ENCODE results near the gene PRICKLE2. TPM values are rescaled to one million over a fixed set of nuclear protein-coding genes. Genes with fewer than 3 reads are reported as not detected.

The PRICKLE2 gene
- total RNA-seq, 1 donor from 2014 or later: 23.2 TPM

DNA sequence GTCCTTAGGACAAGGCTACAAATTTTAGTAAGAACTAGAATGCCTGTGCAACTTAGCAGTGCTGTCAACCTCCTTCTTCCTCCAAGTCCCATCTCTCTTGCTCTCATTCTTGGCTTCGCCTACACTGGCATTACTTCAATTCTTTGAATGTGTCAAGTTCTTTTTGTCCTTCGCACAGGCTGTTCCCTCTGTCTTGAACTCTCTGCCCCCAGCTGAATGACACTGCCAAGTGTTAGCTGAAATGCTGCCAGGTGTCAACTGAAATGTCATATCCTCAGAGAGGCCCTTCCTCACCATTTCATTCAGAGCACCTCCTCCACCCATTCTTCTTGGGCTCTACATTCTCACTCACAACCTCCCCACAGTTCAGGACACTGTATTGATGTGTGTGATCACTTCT is 153.1 kb downstream of the PRICKLE2 start:
- no peaks in the 10 kb centered on the region for H3K4me1 Mint-ChIP-seq (ENCODE audit: low read depth)
- no peak overlapping the region for H3K4me3 Mint-ChIP-seq (ENCODE audit: low read depth)
- H3K36me3 Mint-ChIP-seq (ENCODE audit: insufficient read depth): no peaks in the 10 kb centered on the region
- no peaks in the 10 kb centered on the region for H3K9me3 Mint-ChIP-seq (ENCODE audit: low read depth)
- TF ChIP-seq, protein P1, sequence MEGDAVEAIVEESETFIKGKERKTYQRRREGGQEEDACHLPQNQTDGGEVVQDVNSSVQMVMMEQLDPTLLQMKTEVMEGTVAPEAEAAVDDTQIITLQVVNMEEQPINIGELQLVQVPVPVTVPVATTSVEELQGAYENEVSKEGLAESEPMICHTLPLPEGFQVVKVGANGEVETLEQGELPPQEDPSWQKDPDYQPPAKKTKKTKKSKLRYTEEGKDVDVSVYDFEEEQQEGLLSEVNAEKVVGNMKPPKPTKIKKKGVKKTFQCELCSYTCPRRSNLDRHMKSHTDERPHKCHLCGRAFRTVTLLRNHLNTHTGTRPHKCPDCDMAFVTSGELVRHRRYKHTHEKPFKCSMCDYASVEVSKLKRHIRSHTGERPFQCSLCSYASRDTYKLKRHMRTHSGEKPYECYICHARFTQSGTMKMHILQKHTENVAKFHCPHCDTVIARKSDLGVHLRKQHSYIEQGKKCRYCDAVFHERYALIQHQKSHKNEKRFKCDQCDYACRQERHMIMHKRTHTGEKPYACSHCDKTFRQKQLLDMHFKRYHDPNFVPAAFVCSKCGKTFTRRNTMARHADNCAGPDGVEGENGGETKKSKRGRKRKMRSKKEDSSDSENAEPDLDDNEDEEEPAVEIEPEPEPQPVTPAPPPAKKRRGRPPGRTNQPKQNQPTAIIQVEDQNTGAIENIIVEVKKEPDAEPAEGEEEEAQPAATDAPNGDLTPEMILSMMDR (IDR thresholded peaks at IDR 0.05; ENCODE audit: unreplicated experiment): no peak
- no peak for DNase-seq (ENCODE audit: low spot score, unreplicated experiment)
- peaks cover 2% of the 10 kb centered on the region for H3K27me3 Mint-ChIP-seq
- H3K27ac Mint-ChIP-seq: no peak overlapping the region

DNA sequence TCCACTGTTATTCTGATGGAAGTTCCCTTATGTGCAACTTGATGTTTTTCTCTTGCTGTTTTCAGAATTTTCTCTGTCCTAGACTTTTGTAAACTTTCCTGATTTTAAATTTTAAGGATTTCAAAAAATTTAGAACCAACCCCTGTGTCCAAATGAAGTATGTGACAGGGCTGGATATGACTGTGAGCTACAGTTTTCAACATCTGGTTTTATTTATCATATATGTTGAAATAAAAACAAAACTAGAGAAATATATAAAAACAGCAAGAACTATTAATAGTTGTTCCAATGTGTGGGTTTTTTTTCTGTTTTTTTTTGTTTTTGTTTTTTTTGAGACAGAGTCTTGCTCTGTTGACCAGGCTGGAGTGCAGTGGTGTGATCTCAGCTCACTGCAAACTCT is 154.6 kb downstream of the PRICKLE2 start:
- no peak for DNase-seq (ENCODE audit: low spot score, unreplicated experiment)
- no peaks in the 10 kb centered on the region for H3K4me1 Mint-ChIP-seq (ENCODE audit: low read depth)
- H3K36me3 Mint-ChIP-seq (ENCODE audit: insufficient read depth): no peaks in the 10 kb centered on the region
- peaks cover 2% of the 10 kb centered on the region for H3K27me3 Mint-ChIP-seq
- TF ChIP-seq, protein P1 (IDR thresholded peaks at IDR 0.05; ENCODE audit: unreplicated experiment): no peak
- no peaks in the 10 kb centered on the region for H3K9me3 Mint-ChIP-seq (ENCODE audit: low read depth)
- H3K4me3 Mint-ChIP-seq (ENCODE audit: low read depth): no peak overlapping the region
- no peak overlapping the region for H3K27ac Mint-ChIP-seq

DNA sequence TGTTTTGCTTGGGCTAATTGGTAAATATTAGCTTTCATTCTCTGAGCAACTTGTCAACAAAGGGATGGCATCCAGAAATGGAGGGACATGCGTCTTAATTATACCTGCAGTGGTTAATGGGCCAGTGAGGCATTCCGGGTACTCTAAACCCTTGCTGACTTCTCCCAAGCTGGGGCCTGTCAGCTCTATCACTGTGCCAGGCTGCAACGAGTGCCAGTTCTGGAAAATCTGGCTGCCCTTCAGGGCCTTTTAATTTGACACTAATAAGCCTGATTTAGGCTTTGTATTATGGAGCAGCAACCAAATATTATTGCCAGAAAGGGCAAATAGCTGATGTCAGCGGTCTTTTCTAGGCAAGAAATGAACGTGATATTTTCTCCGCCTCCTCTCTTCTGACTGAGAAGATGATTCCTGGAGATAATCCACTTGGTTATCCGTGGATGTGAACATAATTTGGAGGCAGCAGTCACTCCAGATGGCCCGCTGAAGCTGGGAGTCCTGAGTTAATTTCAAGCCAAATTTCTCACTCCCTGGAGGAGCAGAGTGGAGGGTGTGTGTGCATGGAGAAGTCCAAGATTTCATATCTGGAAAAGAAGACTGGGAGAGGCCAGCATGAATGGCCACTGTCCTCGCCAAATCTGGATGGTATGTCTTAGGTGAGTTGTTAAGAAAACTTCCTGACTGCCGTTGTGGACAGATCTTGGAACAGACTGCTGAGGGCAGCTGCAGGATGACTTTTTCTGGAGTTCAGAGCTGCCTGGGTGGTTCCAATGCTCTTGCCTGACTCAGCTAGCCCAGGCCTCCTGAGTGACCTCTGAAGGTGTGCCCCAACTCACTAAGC is 157.5 kb downstream of the PRICKLE2 start:
- Mint-ChIP-seq H3K27me3 (peaks cover 7% of the 10 kb centered on the region), H3K4me3 (ENCODE audit: low read depth) (no peak overlapping the region), H3K36me3 (ENCODE audit: insufficient read depth) (no peaks in the 10 kb centered on the region), H3K9me3 (ENCODE audit: low read depth) (no peaks in the 10 kb centered on the region), H3K4me1 (ENCODE audit: low read depth) (peaks cover 7% of the 10 kb centered on the region), H3K27ac (no peak overlapping the region)
- no peak for DNase-seq (ENCODE audit: low spot score, unreplicated experiment)
- TF ChIP-seq, protein P1 (IDR thresholded peaks at IDR 0.05; ENCODE audit: unreplicated experiment): no peak

DNA sequence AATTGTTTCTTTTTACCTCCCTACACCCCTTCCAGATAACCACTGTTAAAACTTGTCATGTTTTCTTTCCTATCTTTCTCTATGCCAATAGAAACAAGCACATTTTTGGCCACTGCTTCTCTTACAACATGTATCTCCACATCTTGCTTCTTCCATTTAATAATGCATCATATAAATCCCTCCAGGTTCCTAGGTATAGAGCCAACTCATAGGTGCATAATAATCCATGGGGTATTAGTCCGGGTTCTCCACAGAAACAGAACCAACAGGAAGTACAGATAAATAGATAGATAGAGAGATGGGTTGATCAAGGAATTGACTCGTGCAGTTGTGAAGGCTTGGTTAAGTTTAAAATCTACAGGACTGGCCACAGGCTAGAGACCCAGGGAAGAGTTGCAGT is 160.5 kb downstream of the PRICKLE2 start:
- Mint-ChIP-seq H3K9me3 (ENCODE audit: low read depth) (no peaks in the 10 kb centered on the region), H3K27ac (no peak overlapping the region), H3K27me3 (peaks cover 8% of the 10 kb centered on the region), H3K4me3 (ENCODE audit: low read depth) (no peak overlapping the region), H3K36me3 (ENCODE audit: insufficient read depth) (no peaks in the 10 kb centered on the region), H3K4me1 (ENCODE audit: low read depth) (peaks cover 7% of the 10 kb centered on the region)
- TF ChIP-seq, protein P1 (IDR thresholded peaks at IDR 0.05; ENCODE audit: unreplicated experiment): no peak
- DNase-seq (ENCODE audit: low spot score, unreplicated experiment): no peak

DNA sequence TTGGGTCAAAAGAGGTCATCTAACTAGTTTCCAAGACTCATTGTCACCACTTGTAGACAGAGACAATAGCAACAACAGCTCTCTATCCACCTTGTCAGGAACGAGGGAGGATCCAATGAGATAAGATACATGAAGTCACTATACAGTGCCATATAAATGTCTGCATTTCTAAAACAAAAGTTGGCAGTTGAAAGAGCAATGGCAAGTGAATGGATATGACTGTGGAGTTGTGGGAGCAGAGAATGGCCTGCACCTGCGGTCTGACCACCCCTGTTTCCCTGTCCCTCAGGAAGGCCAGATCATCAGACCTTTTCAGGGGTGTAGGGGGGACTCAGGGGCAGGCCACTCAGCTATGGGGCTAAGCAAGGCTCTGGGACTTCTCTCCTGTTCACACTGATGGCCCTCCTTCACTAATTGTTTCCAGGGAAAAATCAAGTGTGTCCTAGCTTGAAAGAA is 161.3 kb downstream of the PRICKLE2 start:
- Mint-ChIP-seq H3K27me3 (peaks cover 8% of the 10 kb centered on the region), H3K36me3 (ENCODE audit: insufficient read depth) (no peaks in the 10 kb centered on the region), H3K4me1 (ENCODE audit: low read depth) (peaks cover 7% of the 10 kb centered on the region), H3K9me3 (ENCODE audit: low read depth) (no peaks in the 10 kb centered on the region), H3K27ac (no peak overlapping the region), H3K4me3 (ENCODE audit: low read depth) (no peak overlapping the region)
- TF ChIP-seq, protein P1 (IDR thresholded peaks at IDR 0.05; ENCODE audit: unreplicated experiment): no peak
- no peak for DNase-seq (ENCODE audit: low spot score, unreplicated experiment)

All from progenitor cell of endocrine pancreas (in vitro differentiated cells).